Gastrocnemius medialis (tissue), 4 donors: ENCODE data around the gene GAREM1. TPM values are rescaled to one million over a fixed set of nuclear protein-coding genes. Genes with fewer than 3 reads are reported as not detected.
"Not testable (repeated sequence)": the region's sequence is repeated elsewhere in the genome, so short reads cannot be mapped to it uniquely, and the experiment has no call there.

Experiments
- ATAC-seq, 2 donors: fragments of 150-250 bp; one replicate each; pipeline ENCODE4 v1.9.1; 2016
- DNase-seq, 2 donors: peaks; one replicate each; pipeline ENCODE4 v3.0.0-alpha.2; 2019
- H3K27ac ChIP-seq, 4 donors: fragments of 200-600 bp; sonication (generic); 1 replicate in 1 of 4; 2 replicates in 3 of 4; pipeline ENCODE4 v1.5.1; 2016 to 2018; ENCODE audit warnings: mild to moderate bottlenecking in 2 of 4, moderate library complexity in 1 of 4
- H3K27me3 ChIP-seq, 3 donors: fragments of 200-600 bp; sonication (generic) in 2 of 3; 1 replicate in 1 of 3; 2 replicates in 2 of 3; pipeline versions ENCODE4 v1.5.1 to v1.6.0; 2016 to 2019; ENCODE audit warnings: mild to moderate bottlenecking in 1 of 3, moderate library complexity in 1 of 3
- H3K36me3 ChIP-seq, 2 donors: fragments of 200-600 bp; sonication (generic) in 1 of 2; one replicate each; pipeline ENCODE4 v1.5.1; 2017 to 2018
- H3K4me1 ChIP-seq, 2 donors: fragments of 200-600 bp; sonication (generic) in 1 of 2; one replicate each; pipeline ENCODE4 v1.5.1; 2016 to 2017; ENCODE audit warnings: mild to moderate bottlenecking in 2 of 2
- H3K4me3 ChIP-seq, 4 donors: fragments of 200-600 bp; sonication (generic) in 3 of 4; 1 replicate in 1 of 4; 2 replicates in 3 of 4; pipeline ENCODE4 v1.5.1; 2016 to 2019; ENCODE audit warnings: mild to moderate bottlenecking in 2 of 4
- H3K9me3 ChIP-seq, 3 donors: fragments of 200-600 bp; sonication (generic) in 2 of 3; 1 replicate in 1 of 3; 2 replicates in 2 of 3; pipeline ENCODE4 v1.5.1; 2016 to 2019
- POLR2A ChIP-seq, 2 donors: fragments of 450-650 bp; IDR thresholded peaks; one replicate each; pipeline ENCODE4 v1.6.1; 2017; ENCODE audit warnings: antibody characterized with exemption in 2 of 2, mild to moderate bottlenecking in 2 of 2, moderate library complexity in 2 of 2
- in situ Hi-C, 4 donors: fragments of 200-750 bp; cut with MboI; loops; one replicate each; pipeline versions ENCODE4 v1.15.0 to v1.8.0; 2017; ENCODE audit warnings: low sequenced_read_pairs in 4 of 4
- intact Hi-C: fragments of 100-400 bp; cut with DNase I; formaldehyde crosslinking; loops from one replicate; pipeline ENCODE4 v1.15.1; 2023; ENCODE audit warnings: low total_unique reads
- total RNA-seq, 4 donors: library from RNA; depleted of rRNA; stranded (reverse); fragments of >200 nt; gene quantifications; one replicate each; pipeline versions ENCODE4 v1.1.0 to v1.2.3, GENCODE V29; 2016
- TF ChIP-seq, protein P1 (sequence below), 5 experiments: fragments of 450-650 bp in 3 of 5; fragments of 200-600 bp in 2 of 5; sonication (generic) in 2 of 5; IDR thresholded peaks in 4 of 5; conservative IDR thresholded peaks in 1 of 5; 1 replicate in 4 of 5; 2 replicates in 1 of 5; pipeline ENCODE4 v1.5.1; 2016 to 2019; ENCODE audit warnings: antibody characterized with exemption in 5 of 5, mild to moderate bottlenecking in 3 of 5, moderate library complexity in 3 of 5

The GAREM1 gene
- total RNA-seq, 4 donors from 2014 or later = 13.4 to 21.9 (median 16.4) TPM

DNA sequence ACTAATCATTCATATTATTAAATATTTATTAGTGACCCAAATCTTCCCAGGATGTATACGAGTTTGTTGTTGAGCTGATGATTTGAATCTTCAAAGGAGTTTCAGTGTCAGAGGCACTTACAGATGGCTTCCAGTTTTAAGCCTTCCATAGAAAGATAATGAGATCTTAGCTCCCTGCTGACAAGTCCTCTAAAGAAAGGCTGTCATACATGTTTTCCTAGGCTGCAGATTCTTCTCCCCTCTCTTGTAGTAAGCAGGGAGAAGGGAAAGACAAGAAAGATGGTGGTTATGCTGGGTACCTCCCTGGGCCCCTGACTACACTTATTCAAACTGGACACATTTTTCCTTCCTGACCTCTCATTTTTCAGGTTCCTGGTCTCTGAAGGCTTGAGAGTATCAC lies 8.1 kb upstream of the GAREM1 start:
- in situ Hi-C loops = loop anchor here in 3 of 4 donors (10.0 kb wide), 3 partner anchors 194 to 324 kb away; no protein-coding TSS in a partner anchor
- DNase-seq = no peak
- H3K9me3 ChIP-seq = no peaks in the 10 kb centered on the region
- no peak for ATAC-seq
- intact Hi-C loops = no loop called here
- no peaks in the 10 kb centered on the region for H3K36me3 ChIP-seq
- H3K27ac ChIP-seq = no peak overlapping the region
- no peaks in the 10 kb centered on the region for H3K27me3 ChIP-seq
- H3K4me1 ChIP-seq = no peaks in the 10 kb centered on the region
- TF ChIP-seq, protein P1, sequence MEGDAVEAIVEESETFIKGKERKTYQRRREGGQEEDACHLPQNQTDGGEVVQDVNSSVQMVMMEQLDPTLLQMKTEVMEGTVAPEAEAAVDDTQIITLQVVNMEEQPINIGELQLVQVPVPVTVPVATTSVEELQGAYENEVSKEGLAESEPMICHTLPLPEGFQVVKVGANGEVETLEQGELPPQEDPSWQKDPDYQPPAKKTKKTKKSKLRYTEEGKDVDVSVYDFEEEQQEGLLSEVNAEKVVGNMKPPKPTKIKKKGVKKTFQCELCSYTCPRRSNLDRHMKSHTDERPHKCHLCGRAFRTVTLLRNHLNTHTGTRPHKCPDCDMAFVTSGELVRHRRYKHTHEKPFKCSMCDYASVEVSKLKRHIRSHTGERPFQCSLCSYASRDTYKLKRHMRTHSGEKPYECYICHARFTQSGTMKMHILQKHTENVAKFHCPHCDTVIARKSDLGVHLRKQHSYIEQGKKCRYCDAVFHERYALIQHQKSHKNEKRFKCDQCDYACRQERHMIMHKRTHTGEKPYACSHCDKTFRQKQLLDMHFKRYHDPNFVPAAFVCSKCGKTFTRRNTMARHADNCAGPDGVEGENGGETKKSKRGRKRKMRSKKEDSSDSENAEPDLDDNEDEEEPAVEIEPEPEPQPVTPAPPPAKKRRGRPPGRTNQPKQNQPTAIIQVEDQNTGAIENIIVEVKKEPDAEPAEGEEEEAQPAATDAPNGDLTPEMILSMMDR (IDR thresholded peaks at IDR 0.05 in 4 of 5, conservative IDR thresholded peaks at IDR 0.05 in 1 of 5) = no peak
- no peak for TF ChIP-seq POLR2A (IDR thresholded peaks at IDR 0.05)
- H3K4me3 ChIP-seq = no peak overlapping the region

DNA sequence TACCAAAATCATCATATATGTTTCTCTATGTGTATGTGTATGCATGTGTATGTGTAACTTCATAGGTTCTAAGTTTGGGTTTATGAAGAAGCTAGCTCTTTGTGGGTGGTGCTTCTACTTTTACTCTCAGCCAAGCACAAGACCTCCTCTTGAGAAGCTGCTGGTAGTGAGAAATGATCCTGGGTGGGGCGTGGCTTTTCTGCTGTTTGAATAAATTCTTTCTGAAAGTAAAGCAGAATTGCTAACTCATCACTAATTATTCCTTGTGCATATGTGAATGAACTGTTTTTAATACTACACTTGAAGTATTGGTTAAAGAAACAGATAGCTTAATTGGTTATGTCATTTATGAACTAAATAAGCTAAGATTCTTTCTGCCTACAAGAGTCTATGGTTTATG lies 7.6 kb upstream of the GAREM1 start:
- Histone ChIP-seq H3K9me3 (no peaks in the 10 kb centered on the region), H3K27ac (no peak overlapping the region), H3K4me1 (no peaks in the 10 kb centered on the region), H3K27me3 (no peaks in the 10 kb centered on the region), H3K36me3 (no peaks in the 10 kb centered on the region), H3K4me3 (no peak overlapping the region)
- TF ChIP-seq, protein P1 (IDR thresholded peaks at IDR 0.05 in 4 of 5, conservative IDR thresholded peaks at IDR 0.05 in 1 of 5) = no peak
- TF ChIP-seq POLR2A (IDR thresholded peaks at IDR 0.05) = no peak
- intact Hi-C loops = no loop called here
- no peak for ATAC-seq
- no peak for DNase-seq
- in situ Hi-C loops = loop anchor here in 3 of 4 donors (10.0 kb wide), 3 partner anchors 194 to 324 kb away; no protein-coding TSS in a partner anchor

DNA sequence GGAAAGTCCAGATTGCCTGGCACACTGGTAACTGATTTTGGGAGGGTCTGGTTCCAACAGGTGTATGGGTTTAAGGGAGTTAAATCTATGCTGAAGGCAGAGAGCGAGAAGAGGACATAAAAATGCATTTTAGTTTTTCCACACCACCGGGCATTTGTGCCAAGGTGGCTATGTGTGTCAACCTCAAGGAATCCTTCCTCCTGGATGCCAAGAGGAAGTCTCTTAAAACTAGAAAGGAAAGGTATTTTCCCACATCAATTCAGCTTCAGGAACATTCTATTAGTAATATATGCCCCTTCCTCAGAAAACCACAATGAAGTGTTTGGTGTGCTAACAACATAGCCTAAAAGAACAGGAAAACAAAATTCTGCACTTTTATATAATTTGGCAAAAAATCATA lies 5.4 kb upstream of the GAREM1 start:
- H3K4me1 ChIP-seq = peaks cover 5 to 7% of the 10 kb centered on the region in 2 donors
- H3K27me3 ChIP-seq = no peaks in the 10 kb centered on the region
- H3K9me3 ChIP-seq = no peaks in the 10 kb centered on the region
- H3K4me3 ChIP-seq = no peak overlapping the region
- in situ Hi-C loops (loop anchor here in 3 of 4 donors (10.0 kb wide), 3 partner anchors 191 to 321 kb away; no protein-coding TSS in a partner anchor), intact Hi-C loops (no loop called here)
- DNase-seq = no peak
- ATAC-seq = no peak
- no peak overlapping the region for H3K27ac ChIP-seq
- TF ChIP-seq, protein P1 (IDR thresholded peaks at IDR 0.05 in 4 of 5, conservative IDR thresholded peaks at IDR 0.05 in 1 of 5) = no peak
- no peak for TF ChIP-seq POLR2A (IDR thresholded peaks at IDR 0.05)
- no peaks in the 10 kb centered on the region for H3K36me3 ChIP-seq

DNA sequence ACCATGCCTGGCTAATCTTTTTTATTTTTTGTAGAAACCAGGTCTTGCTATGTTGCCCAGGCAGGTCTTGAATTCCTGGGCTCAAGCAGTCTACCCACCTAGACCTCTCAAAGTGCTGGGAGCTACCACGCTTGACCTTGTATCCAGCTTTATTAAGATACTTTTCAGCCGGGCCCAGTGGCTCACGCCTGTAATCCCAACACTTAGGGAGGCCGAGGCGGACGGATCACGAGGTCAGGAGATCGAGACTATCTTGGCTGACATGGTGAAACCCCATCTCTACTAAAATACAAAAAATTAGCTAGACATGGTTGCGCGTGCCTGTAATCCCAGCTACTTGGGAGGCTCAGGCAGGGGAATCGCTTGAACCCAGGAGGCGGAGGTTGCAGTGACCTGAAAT lies 4.4 kb upstream of the GAREM1 start:
- intact Hi-C loops, H3K27ac ChIP-seq, DNase-seq, H3K9me3 ChIP-seq, H3K27me3 ChIP-seq, H3K36me3 ChIP-seq, H3K4me3 ChIP-seq, ATAC-seq, H3K4me1 ChIP-seq: not testable (repeated sequence)
- in situ Hi-C loops = loop anchor here in 3 of 4 donors (10.0 kb wide), 3 partner anchors 190 to 320 kb away; no protein-coding TSS in a partner anchor

DNA sequence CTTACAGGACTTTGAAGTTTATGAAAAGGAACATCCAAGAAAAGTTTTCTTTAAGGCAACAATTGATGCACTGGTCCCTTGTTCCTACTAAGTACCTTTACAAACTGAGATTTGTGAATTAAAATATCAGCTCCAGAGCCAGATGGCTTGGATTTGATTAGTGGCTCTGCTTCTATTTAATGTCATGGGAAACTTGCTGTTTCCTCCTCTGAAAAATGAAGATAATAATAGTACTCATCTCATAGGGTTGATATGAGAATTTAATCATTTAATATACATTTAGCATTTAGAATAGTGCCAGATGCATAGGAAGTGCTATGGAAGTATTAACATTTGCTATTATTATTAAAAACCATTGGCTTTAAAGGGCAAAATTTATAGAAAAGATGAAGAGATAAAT lies 2.6 kb upstream of the GAREM1 start:
- Histone ChIP-seq H3K36me3 (no peaks in the 10 kb centered on the region), H3K9me3 (no peaks in the 10 kb centered on the region), H3K4me1 (peaks cover 8 to 23% of the 10 kb centered on the region in 2 donors), H3K27ac (no peak overlapping the region), H3K4me3 (no peak overlapping the region), H3K27me3 (no peaks in the 10 kb centered on the region)
- ATAC-seq (no peak), DNase-seq (no peak)
- intact Hi-C loops = loop anchor here (5.0 kb wide), 2 partner anchors 74 to 531 kb away; partner anchors contain the start of gene TRAPPC8
- in situ Hi-C loops = loop anchor here (5.0 to 10.0 kb wide), 4 partner anchors 186 to 319 kb away; no protein-coding TSS in a partner anchor
- TF ChIP-seq POLR2A (IDR thresholded peaks at IDR 0.05) = no peak
- TF ChIP-seq, protein P1 (IDR thresholded peaks at IDR 0.05 in 4 of 5, conservative IDR thresholded peaks at IDR 0.05 in 1 of 5) = no peak
